Panc1 (cell line): Measurements from ENCODE around the gene UTS2R.

ENCODE experiments used
- POLR2AphosphoS5 ChIP-seq: IDR thresholded peaks from 2 replicates; pipeline ENCODE4 v1.6.1; 2012; ENCODE audit warnings: mild to moderate bottlenecking, low read depth, low read length, moderate library complexity
- TCF7L2 ChIP-seq: IDR thresholded peaks from 2 replicates; pipeline ENCODE4 v1.6.1; 2011; ENCODE audit warnings: mild to moderate bottlenecking, low read depth, low read length, inconsistent platforms
- TF ChIP-seq, protein P1 (sequence below): fragments of 450-650 bp; IDR thresholded peaks from 2 replicates; pipeline ENCODE4 v1.5.1; 2017; ENCODE audit warnings: mild to moderate bottlenecking

DNA sequence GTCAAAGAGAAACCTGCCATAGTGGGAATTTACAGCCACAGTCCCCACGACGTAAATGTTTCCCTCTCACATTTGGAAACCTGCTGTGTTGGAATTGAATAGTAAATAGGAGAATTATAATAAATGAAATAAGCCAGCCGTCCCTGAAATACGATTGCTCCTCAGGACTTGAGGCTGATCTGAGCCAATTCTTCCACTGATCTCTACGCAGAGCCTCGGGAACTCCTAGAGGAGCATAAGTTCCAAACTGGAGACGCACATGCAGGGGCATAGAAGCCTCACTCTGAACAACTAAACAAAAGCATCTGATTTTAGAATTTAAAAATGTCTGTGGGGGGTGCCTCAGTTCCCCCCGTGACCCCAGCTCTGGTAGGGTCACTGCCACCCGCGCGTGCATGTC lies 22.7 kb upstream of the UTS2R start:
- TF ChIP-seq, protein P1, sequence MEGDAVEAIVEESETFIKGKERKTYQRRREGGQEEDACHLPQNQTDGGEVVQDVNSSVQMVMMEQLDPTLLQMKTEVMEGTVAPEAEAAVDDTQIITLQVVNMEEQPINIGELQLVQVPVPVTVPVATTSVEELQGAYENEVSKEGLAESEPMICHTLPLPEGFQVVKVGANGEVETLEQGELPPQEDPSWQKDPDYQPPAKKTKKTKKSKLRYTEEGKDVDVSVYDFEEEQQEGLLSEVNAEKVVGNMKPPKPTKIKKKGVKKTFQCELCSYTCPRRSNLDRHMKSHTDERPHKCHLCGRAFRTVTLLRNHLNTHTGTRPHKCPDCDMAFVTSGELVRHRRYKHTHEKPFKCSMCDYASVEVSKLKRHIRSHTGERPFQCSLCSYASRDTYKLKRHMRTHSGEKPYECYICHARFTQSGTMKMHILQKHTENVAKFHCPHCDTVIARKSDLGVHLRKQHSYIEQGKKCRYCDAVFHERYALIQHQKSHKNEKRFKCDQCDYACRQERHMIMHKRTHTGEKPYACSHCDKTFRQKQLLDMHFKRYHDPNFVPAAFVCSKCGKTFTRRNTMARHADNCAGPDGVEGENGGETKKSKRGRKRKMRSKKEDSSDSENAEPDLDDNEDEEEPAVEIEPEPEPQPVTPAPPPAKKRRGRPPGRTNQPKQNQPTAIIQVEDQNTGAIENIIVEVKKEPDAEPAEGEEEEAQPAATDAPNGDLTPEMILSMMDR = no peak
- TF ChIP-seq TCF7L2 (no peak), POLR2AphosphoS5 (no peak)
